Neural progenitor cell (in vitro differentiated cells): ENCODE data around the gene GRB2.

ENCODE experiments used
- CTCF ChIP-seq: fragments of 200-600 bp; sonication (generic); IDR thresholded peaks from 2 replicates; pipeline ENCODE4 v1.5.1; 2017; ENCODE audit warnings: antibody characterized with exemption, mild to moderate bottlenecking
- EZH2 ChIP-seq: fragments of 200-600 bp; sonication (generic); IDR thresholded peaks from 2 replicates; pipeline ENCODE4 v1.6.1; 2017; ENCODE audit warnings: antibody characterized with exemption, mild to moderate bottlenecking, moderate library complexity
- EZH2phosphoT487 ChIP-seq: fragments of 200-600 bp; sonication (generic); IDR thresholded peaks from 2 replicates; pipeline ENCODE4 v1.6.1; 2017; ENCODE audit warnings: antibody characterized with exemption

GRCh38 chr17:75326226-75326848 lies 79.1 kb downstream of the GRB2 start:
- no peak for TF ChIP-seq EZH2phosphoT487
- TF ChIP-seq CTCF: no peak
- TF ChIP-seq EZH2: no peak
